ENCODE measurements around the gene YJEFN3. TPM values are rescaled to one million over a fixed set of nuclear protein-coding genes. Genes with fewer than 3 reads are reported as not detected.

Gene YJEFN3
- polyA plus RNA-seq, 3 donors = 2.3 TPM; not detected in 2

- H3K4me3 Mint-ChIP-seq = no peak overlapping the region
- Histone ChIP-seq H3K79me2 (ENCODE audit: insufficient read depth, low read length) (no peaks in the 10 kb centered on the region), H3K27me3 (ENCODE audit: control insufficient read depth in 2 of 2, insufficient read depth in 2 of 2, low read length in 2 of 2) (no peaks in the 10 kb centered on the region), H3K4me1 (ENCODE audit: control insufficient read depth in 1 of 2, insufficient read depth in 2 of 2, low read length in 2 of 2) (peaks cover 0 to 3% of the 10 kb centered on the region in 2 donors), H2AFZ (ENCODE audit: insufficient read depth, low read depth, low read length, poor library complexity, severe bottlenecking) (no peak overlapping the region), H4K20me1 (ENCODE audit: insufficient read depth, low read length) (no peaks in the 10 kb centered on the region), H3K36me3 (replicated peaks in 1 of 2; ENCODE audit: control insufficient read depth in 1 of 2, insufficient read depth in 2 of 2, low read length in 2 of 2) (no peaks in the 10 kb centered on the region), H3K9ac (ENCODE audit: insufficient read depth, low read length, poor library complexity, severe bottlenecking) (no peak overlapping the region), H3K4me2 (replicated peaks; ENCODE audit: extremely low read depth, low read length, poor library complexity, severe bottlenecking) (no peak overlapping the region), H3K27ac (ENCODE audit: low read depth in 1 of 2, low read length in 2 of 2) (no peak overlapping the region), H3K4me3 (replicated peaks in 1 of 3; ENCODE audit: low read depth in 2 of 3, low read length in 3 of 3) (no peak overlapping the region), H3K9me3 (replicated peaks in 1 of 2; ENCODE audit: control insufficient read depth in 1 of 2, insufficient read depth in 1 of 2, low read length in 2 of 2) (no peaks in the 10 kb centered on the region)
- H3K36me3 Mint-ChIP-seq = no peaks in the 10 kb centered on the region
- H3K27ac Mint-ChIP-seq = peak overlapping the region in 1 of 7 donors; percentile 43
- H3K27me3 Mint-ChIP-seq (ENCODE audit: low read depth in 3 of 3) = peaks cover 0 to 10% (median 3%) of the 10 kb centered on the region in 3 donors
- 88% methylated on average over 13 of the region's 15 CpGs for WGBS (ENCODE audit: insufficient coverage)
- no peaks in the 10 kb centered on the region for H3K9me3 Mint-ChIP-seq
- intact Hi-C loops (cut with micrococcal nuclease) = no loop called here
- no peak for DNase-seq
- peaks cover 6% of the 10 kb centered on the region for H3K4me1 Mint-ChIP-seq
- TF ChIP-seq, protein P1, sequence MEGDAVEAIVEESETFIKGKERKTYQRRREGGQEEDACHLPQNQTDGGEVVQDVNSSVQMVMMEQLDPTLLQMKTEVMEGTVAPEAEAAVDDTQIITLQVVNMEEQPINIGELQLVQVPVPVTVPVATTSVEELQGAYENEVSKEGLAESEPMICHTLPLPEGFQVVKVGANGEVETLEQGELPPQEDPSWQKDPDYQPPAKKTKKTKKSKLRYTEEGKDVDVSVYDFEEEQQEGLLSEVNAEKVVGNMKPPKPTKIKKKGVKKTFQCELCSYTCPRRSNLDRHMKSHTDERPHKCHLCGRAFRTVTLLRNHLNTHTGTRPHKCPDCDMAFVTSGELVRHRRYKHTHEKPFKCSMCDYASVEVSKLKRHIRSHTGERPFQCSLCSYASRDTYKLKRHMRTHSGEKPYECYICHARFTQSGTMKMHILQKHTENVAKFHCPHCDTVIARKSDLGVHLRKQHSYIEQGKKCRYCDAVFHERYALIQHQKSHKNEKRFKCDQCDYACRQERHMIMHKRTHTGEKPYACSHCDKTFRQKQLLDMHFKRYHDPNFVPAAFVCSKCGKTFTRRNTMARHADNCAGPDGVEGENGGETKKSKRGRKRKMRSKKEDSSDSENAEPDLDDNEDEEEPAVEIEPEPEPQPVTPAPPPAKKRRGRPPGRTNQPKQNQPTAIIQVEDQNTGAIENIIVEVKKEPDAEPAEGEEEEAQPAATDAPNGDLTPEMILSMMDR (IDR thresholded peaks at IDR 0.05) = no peak
These were observed 29.3 kb downstream of the YJEFN3 start for GRCh38 chr19:19558055-19558454.

GRCh38 chr19:19558636-19559035 lies 29.9 kb downstream of the YJEFN3 start:
- H3K4me1 ChIP-seq (ENCODE audit: control insufficient read depth in 1 of 2, insufficient read depth in 2 of 2, low read length in 2 of 2) = peaks cover 0 to 3% of the 10 kb centered on the region in 2 donors
- no peak overlapping the region for H3K4me2 ChIP-seq (replicated peaks; ENCODE audit: extremely low read depth, low read length, poor library complexity, severe bottlenecking)
- H2AFZ ChIP-seq (ENCODE audit: insufficient read depth, low read depth, low read length, poor library complexity, severe bottlenecking) = no peak overlapping the region
- H4K20me1 ChIP-seq (ENCODE audit: insufficient read depth, low read length) = no peaks in the 10 kb centered on the region
- H3K36me3 ChIP-seq (replicated peaks in 1 of 2; ENCODE audit: control insufficient read depth in 1 of 2, insufficient read depth in 2 of 2, low read length in 2 of 2) = no peaks in the 10 kb centered on the region
- intact Hi-C loops (cut with micrococcal nuclease) = no loop called here
- H3K4me3 ChIP-seq (replicated peaks in 1 of 3; ENCODE audit: low read depth in 2 of 3, low read length in 3 of 3) = no peak overlapping the region
- H3K27ac ChIP-seq (ENCODE audit: low read depth in 1 of 2, low read length in 2 of 2) = no peak overlapping the region
- Mint-ChIP-seq H3K4me3 (no peak overlapping the region), H3K36me3 (no peaks in the 10 kb centered on the region), H3K27ac (peak overlapping the region in 1 of 7 donors; percentile 52), H3K27me3 (ENCODE audit: low read depth in 3 of 3) (peaks cover 0 to 11% (median 3%) of the 10 kb centered on the region in 3 donors), H3K4me1 (peaks cover 6% of the 10 kb centered on the region), H3K9me3 (no peaks in the 10 kb centered on the region)
- TF ChIP-seq, protein P1 (IDR thresholded peaks at IDR 0.05) = no peak
- H3K9ac ChIP-seq (ENCODE audit: insufficient read depth, low read length, poor library complexity, severe bottlenecking) = no peak overlapping the region
- 99% methylated on average over 13 of the region's 16 CpGs for WGBS (ENCODE audit: insufficient coverage)
- H3K9me3 ChIP-seq (replicated peaks in 1 of 2; ENCODE audit: control insufficient read depth in 1 of 2, insufficient read depth in 1 of 2, low read length in 2 of 2) = no peaks in the 10 kb centered on the region
- H3K27me3 ChIP-seq (ENCODE audit: control insufficient read depth in 2 of 2, insufficient read depth in 2 of 2, low read length in 2 of 2) = no peaks in the 10 kb centered on the region
- no peak for DNase-seq
- H3K79me2 ChIP-seq (ENCODE audit: insufficient read depth, low read length) = no peaks in the 10 kb centered on the region
